PC-3 (cell line): Measurements from ENCODE around the gene UHMK1. TPM values are rescaled to one million over a fixed set of nuclear protein-coding genes. Genes with fewer than 3 reads are reported as not detected.
A peak's percentile ranks its signal among the peaks of the same experiment; 100 is the strongest.

Experiments used
- ATAC-seq: fragments of 200-7000 bp; cut with Tn5 transposase; 2 replicates; pipeline ENCODE4 v1.9.1; 2020; ENCODE audit warnings: mild to moderate bottlenecking, moderate library complexity
- BruUV-seq: library from RNA; stranded (reverse); fragments of 400-500 nt; replicated peaks from 2 replicates; lab custom pipeline; 2021; lab: Mats Ljungman, UMichigan
- CTCF ChIA-PET: fragments of 300-600 bp; sonication (Branson Sonifier 250); formaldehyde crosslinking; loops from one replicate; lab custom pipeline; 2022; ENCODE audit warnings: antibody characterized with exemption; lab: Charles Lee
- POLR2A ChIA-PET: fragments of 300-600 bp; sonication (Branson Sonifier 250); formaldehyde crosslinking; loops from one replicate; lab custom pipeline; 2022; ENCODE audit warnings: antibody characterized with exemption; ENCODE audit not compliant: unreplicated experiment; lab: Charles Lee
- DNase-seq: peaks from one replicate; pipeline ENCODE4 v3.0.0-alpha.2; 2015
- H2AFZ ChIP-seq: fragments of 300-600 bp; sonication (generic); 2 replicates; pipeline ENCODE4 v1.6.0; 2016; ENCODE audit warnings: antibody characterized with exemption, low read length
- H3F3A ChIP-seq: fragments of 300-600 bp; sonication (generic); one replicate; pipeline ENCODE4 v1.6.0; 2017; ENCODE audit warnings: antibody characterized with exemption, low read length, control low read depth, mild to moderate bottlenecking; ENCODE audit not compliant: unreplicated experiment
- H3K27ac ChIP-seq: fragments of 300-600 bp; sonication (generic); 2 replicates; pipeline ENCODE4 v1.5.1; 2016; ENCODE audit warnings: mild to moderate bottlenecking, low read length
- H3K27me3 ChIP-seq: fragments of 300-600 bp; sonication (generic); 2 replicates; pipeline ENCODE4 v1.6.1; 2016; ENCODE audit warnings: low read length, mixed read lengths
- H3K36me3 ChIP-seq: fragments of 300-600 bp; sonication (generic); 2 replicates; pipeline ENCODE4 v1.6.1; 2016; ENCODE audit warnings: low read depth, mixed run types, low read length, mixed read lengths
- H3K4me1 ChIP-seq: fragments of 300-600 bp; sonication (generic); 2 replicates; pipeline ENCODE4 v1.5.1; 2016; ENCODE audit warnings: low read length; ENCODE audit not compliant: insufficient read depth
- H3K4me2 ChIP-seq: fragments of 300-600 bp; sonication (generic); 2 replicates; pipeline ENCODE4 v1.6.0; 2016; ENCODE audit warnings: low read length
- H3K4me3 ChIP-seq: fragments of 300-600 bp; sonication (generic); 2 replicates; pipeline ENCODE4 v1.5.1; 2016; ENCODE audit warnings: mild to moderate bottlenecking, low read length, mixed read lengths
- H3K79me2 ChIP-seq: fragments of 300-600 bp; sonication (generic); 2 replicates; pipeline ENCODE4 v1.6.1; 2017; ENCODE audit warnings: low read length, mixed read lengths
- H3K9ac ChIP-seq: fragments of 300-600 bp; sonication (generic); 2 replicates; pipeline ENCODE4 v1.6.0; 2016; ENCODE audit warnings: mild to moderate bottlenecking, low read length
- H3K9me2 ChIP-seq: fragments of 300-600 bp; sonication (generic); replicated peaks from 2 replicates; pipeline ENCODE4 v1.6.1; 2016; ENCODE audit warnings: mixed run types, low read length, mixed read lengths
- H3K9me3 ChIP-seq: fragments of 300-600 bp; sonication (generic); 2 replicates; pipeline ENCODE4 v1.6.1; 2016; ENCODE audit warnings: low read length, mixed read lengths
- H4K20me1 ChIP-seq: fragments of 300-600 bp; sonication (generic); 2 replicates; pipeline ENCODE4 v1.6.1; 2016; ENCODE audit warnings: low read length, mixed read lengths
- EZH2 ChIP-seq: fragments of 300-600 bp; sonication (generic); IDR thresholded peaks from one replicate; pipeline ENCODE4 v1.6.1; 2017; ENCODE audit warnings: antibody characterized with exemption, mild to moderate bottlenecking, low read length; ENCODE audit not compliant: unreplicated experiment
- EZH2phosphoT487 ChIP-seq: fragments of 300-600 bp; sonication (generic); IDR thresholded peaks from 2 replicates; pipeline ENCODE4 v1.6.1; 2018; ENCODE audit warnings: mild to moderate bottlenecking, antibody characterized with exemption, low read length, borderline replicate concordance
- intact Hi-C: fragments of 100-400 bp; cut with micrococcal nuclease; formaldehyde crosslinking; loops from 2 replicates; pipeline ENCODE4 v1.9.0; 2023
- total RNA-seq: library from RNA; depleted of rRNA; stranded (reverse); fragments of >200 nt; gene quantifications from 2 replicates; pipeline ENCODE4 v1.2.3, GENCODE V29; 2014
- TF ChIP-seq, protein P1 (sequence below): fragments of 300-600 bp; sonication (generic); conservative IDR thresholded peaks from 2 replicates; pipeline ENCODE4 v1.5.1; 2017; ENCODE audit warnings: antibody characterized with exemption, low read depth, mild to moderate bottlenecking, low read length

Gene UHMK1
- total RNA-seq, 1 experiment from 2014 or later: 69.4 TPM

DNA sequence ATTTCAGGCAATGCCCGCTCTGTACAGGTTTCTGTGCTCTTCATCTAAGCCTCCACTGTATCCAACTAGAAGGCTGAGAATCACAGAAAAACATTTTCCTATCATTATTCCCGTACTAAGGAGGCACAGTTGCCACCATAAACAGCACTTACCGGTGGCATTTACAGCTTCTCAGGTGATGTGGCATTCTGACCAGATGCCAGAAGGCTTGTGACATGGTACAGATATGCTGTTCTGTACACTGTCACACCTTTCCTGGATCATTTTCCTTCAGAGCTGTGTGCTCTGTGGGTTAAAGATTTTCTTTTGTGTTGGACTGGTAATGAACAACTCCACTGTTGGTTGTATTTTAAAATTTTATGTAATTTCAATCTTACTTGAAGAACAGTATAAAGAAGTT is 59.9 kb downstream of the UHMK1 start:
- H3F3A ChIP-seq: no peaks in the 10 kb centered on the region
- H4K20me1 ChIP-seq: no peaks in the 10 kb centered on the region
- no peaks in the 10 kb centered on the region for H3K27me3 ChIP-seq
- peaks cover 18% of the 10 kb centered on the region for H3K4me1 ChIP-seq
- no peak overlapping the region for H3K4me3 ChIP-seq
- POLR2A ChIA-PET: interaction anchor here (0.6 kb wide), 1 partner anchor 640 kb away, joined by 3 read pairs; no protein-coding TSS in a partner anchor
- CTCF ChIA-PET: no interaction called here
- DNase-seq: no peak
- no peaks in the 10 kb centered on the region for H3K9me2 ChIP-seq
- no peaks in the 10 kb centered on the region for H3K36me3 ChIP-seq
- no TSS peak for BruUV-seq
- no peak overlapping the region for H3K27ac ChIP-seq
- no peak for ATAC-seq
- TF ChIP-seq, protein P1, sequence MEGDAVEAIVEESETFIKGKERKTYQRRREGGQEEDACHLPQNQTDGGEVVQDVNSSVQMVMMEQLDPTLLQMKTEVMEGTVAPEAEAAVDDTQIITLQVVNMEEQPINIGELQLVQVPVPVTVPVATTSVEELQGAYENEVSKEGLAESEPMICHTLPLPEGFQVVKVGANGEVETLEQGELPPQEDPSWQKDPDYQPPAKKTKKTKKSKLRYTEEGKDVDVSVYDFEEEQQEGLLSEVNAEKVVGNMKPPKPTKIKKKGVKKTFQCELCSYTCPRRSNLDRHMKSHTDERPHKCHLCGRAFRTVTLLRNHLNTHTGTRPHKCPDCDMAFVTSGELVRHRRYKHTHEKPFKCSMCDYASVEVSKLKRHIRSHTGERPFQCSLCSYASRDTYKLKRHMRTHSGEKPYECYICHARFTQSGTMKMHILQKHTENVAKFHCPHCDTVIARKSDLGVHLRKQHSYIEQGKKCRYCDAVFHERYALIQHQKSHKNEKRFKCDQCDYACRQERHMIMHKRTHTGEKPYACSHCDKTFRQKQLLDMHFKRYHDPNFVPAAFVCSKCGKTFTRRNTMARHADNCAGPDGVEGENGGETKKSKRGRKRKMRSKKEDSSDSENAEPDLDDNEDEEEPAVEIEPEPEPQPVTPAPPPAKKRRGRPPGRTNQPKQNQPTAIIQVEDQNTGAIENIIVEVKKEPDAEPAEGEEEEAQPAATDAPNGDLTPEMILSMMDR: no peak
- TF ChIP-seq EZH2: no peak
- TF ChIP-seq EZH2phosphoT487: no peak
- no peak overlapping the region for H3K4me2 ChIP-seq
- no peak overlapping the region for H2AFZ ChIP-seq
- H3K9ac ChIP-seq: no peak overlapping the region
- H3K79me2 ChIP-seq: peaks cover 11% of the 10 kb centered on the region
- intact Hi-C loops: no loop called here
- H3K9me3 ChIP-seq: no peaks in the 10 kb centered on the region

DNA sequence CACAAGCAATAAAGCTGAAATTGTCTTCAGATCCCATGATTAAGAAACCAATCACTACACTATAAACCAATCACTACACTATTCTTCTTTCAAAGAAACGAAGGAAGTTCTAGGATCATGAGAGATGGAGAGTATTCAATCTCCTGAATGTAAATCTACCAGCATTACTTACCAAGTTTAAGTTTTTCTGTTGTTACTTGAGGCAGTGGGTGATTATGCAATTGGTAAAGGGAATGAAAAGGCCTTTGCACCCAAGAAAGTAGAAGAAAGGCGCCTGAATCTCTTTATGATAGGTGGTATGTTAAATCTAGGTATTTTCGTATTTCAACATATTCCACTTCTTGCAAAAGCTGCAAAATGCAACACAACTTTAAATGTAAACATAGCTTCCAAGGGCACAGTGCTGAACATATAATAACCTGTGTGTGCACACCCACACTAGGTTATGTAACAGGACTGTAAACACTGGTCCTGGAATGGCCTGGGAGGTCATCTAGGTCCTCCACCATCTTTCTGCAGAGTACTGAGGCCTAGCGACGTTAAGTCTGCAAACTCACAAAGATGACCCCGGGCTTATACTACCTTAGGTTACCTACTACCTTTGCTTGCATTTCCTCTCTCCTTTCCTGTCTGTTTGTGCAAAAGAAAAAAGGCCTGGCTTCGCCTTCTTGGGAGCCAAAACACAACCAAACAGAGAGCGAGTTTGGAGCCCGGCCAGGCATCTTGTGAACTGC is 62.9 kb downstream of the UHMK1 start:
- POLR2A ChIA-PET: no interaction called here
- Histone ChIP-seq H3K4me1 (peaks cover 36% of the 10 kb centered on the region), H3K9me2 (no peaks in the 10 kb centered on the region), H3K79me2 (peaks cover 40% of the 10 kb centered on the region), H3K4me2 (peak overlapping the region; percentile 85), H4K20me1 (peaks cover 26% of the 10 kb centered on the region), H3K27ac (peak overlapping the region; percentile 69), H3K4me3 (peak overlapping the region; percentile 94), H3K9me3 (no peaks in the 10 kb centered on the region), H3K36me3 (no peaks in the 10 kb centered on the region), H3F3A (no peaks in the 10 kb centered on the region), H3K27me3 (no peaks in the 10 kb centered on the region), H3K9ac (peak overlapping the region; percentile 80), H2AFZ (peak overlapping the region; percentile 93)
- ATAC-seq (peak; percentile 0), DNase-seq (peak; percentile 49)
- CTCF ChIA-PET: no interaction called here
- intact Hi-C loops: loop anchor here (1.0 to 2.0 kb wide), 2 partner anchors 19 to 58 kb away; no protein-coding TSS in a partner anchor
- TSS peak; percentile 91 for BruUV-seq
- TF ChIP-seq, protein P1: no peak
- TF ChIP-seq EZH2phosphoT487: no peak
- TF ChIP-seq EZH2: no peak
